Hematopoietic multipotent progenitor cell treated with erythropoietin and hydrocortisone succinate and interleukin-3 and kit ligand, for 6 days (in vitro differentiated cells): ENCODE results near the gene CCBE1.
A peak's percentile ranks its signal among the peaks of the same experiment; 100 is the strongest.

Experiments used
- DNase-seq: peaks from one replicate; pipeline ENCODE4 v3.0.0-alpha.2; 2015

The CCBE1 gene

GRCh38 chr18:59565957-59566356, 131.3 kb downstream of the CCBE1 start:
- peak; percentile 30 for DNase-seq

GRCh38 chr18:59564561-59564960, 132.7 kb downstream of the CCBE1 start:
- DNase-seq = no peak

GRCh38 chr18:59563176-59563785, 133.9 kb downstream of the CCBE1 start:
- DNase-seq = no peak

GRCh38 chr18:59562751-59563150, 134.5 kb downstream of the CCBE1 start:
- DNase-seq = no peak

- no peak for DNase-seq
These were observed 135.6 kb downstream of the CCBE1 start for GRCh38 chr18:59561612-59562011.

- DNase-seq = no peak
These were observed 136.7 kb downstream of the CCBE1 start for GRCh38 chr18:59560556-59560955.

GRCh38 chr18:59559528-59559927, 137.7 kb downstream of the CCBE1 start:
- DNase-seq = no peak

GRCh38 chr18:59555995-59556659, 141.1 kb downstream of the CCBE1 start:
- no peak for DNase-seq

GRCh38 chr18:59554796-59555335, 142.4 kb downstream of the CCBE1 start:
- no peak for DNase-seq

GRCh38 chr18:59553273-59553870, 143.9 kb downstream of the CCBE1 start:
- no peak for DNase-seq

- no peak for DNase-seq
These were observed 145.2 kb downstream of the CCBE1 start for GRCh38 chr18:59551902-59552635.

GRCh38 chr18:59550174-59550516, 147.1 kb downstream of the CCBE1 start:
- no peak for DNase-seq

- no peak for DNase-seq
These were observed 147.6 kb downstream of the CCBE1 start for GRCh38 chr18:59549503-59550173.

GRCh38 chr18:59547581-59548182, 149.5 kb downstream of the CCBE1 start:
- DNase-seq = peak; percentile 21

- peak; percentile 78 for DNase-seq
These were observed 151.0 kb downstream of the CCBE1 start for GRCh38 chr18:59546188-59546587.

GRCh38 chr18:59540780-59541179, 156.4 kb downstream of the CCBE1 start:
- DNase-seq = no peak

- no peak for DNase-seq
These were observed 156.9 kb downstream of the CCBE1 start for GRCh38 chr18:59540346-59540745.

- no peak for DNase-seq
These were observed 158.1 kb downstream of the CCBE1 start for GRCh38 chr18:59539108-59539507.

GRCh38 chr18:59537579-59537978, 159.6 kb downstream of the CCBE1 start:
- DNase-seq = no peak

GRCh38 chr18:59536166-59536565, 161.1 kb downstream of the CCBE1 start:
- DNase-seq = no peak

GRCh38 chr18:59535055-59535454, 162.2 kb downstream of the CCBE1 start:
- no peak for DNase-seq

- no peak for DNase-seq
These were observed 168.4 kb downstream of the CCBE1 start for GRCh38 chr18:59528866-59529265.
